Vagina (tissue), 2 donors: ENCODE data around the gene SYP. TPM values are rescaled to one million over a fixed set of nuclear protein-coding genes. Genes with fewer than 3 reads are reported as not detected.
"Not testable (repeated sequence)": the region's sequence is repeated elsewhere in the genome, so short reads cannot be mapped to it uniquely, and the experiment has no call there.

Experiments
- DNase-seq, 2 donors: peaks; one replicate each; pipeline ENCODE4 v3.0.0-alpha.2; 2017; ENCODE audit errors: extremely low spot score in 2 of 2
- H3K27ac ChIP-seq: fragments of 200-600 bp; sonication (generic); one replicate; pipeline ENCODE4 v1.5.1; 2019
- H3K27me3 ChIP-seq: fragments of 200-600 bp; sonication (generic); one replicate; pipeline ENCODE4 v1.5.1; 2019
- H3K36me3 ChIP-seq, 2 donors: fragments of 200-600 bp; sonication (generic); one replicate each; pipeline ENCODE4 v1.5.1; 2017 to 2019
- H3K4me1 ChIP-seq: fragments of 200-600 bp; sonication (generic); one replicate; pipeline ENCODE4 v1.5.1; 2019
- H3K4me3 ChIP-seq, 2 donors: fragments of 200-600 bp; sonication (generic); 1 replicate in 1 of 2; 2 replicates in 1 of 2; pipeline ENCODE4 v1.5.1; 2016 to 2019
- H3K9me3 ChIP-seq: fragments of 200-600 bp; sonication (generic); one replicate; pipeline ENCODE4 v1.5.1; 2019
- CTCF ChIP-seq, 3 experiments: fragments of 450-650 bp in 2 of 3; fragments of 200-600 bp in 1 of 3; sonication (generic) in 1 of 3; IDR thresholded peaks; one replicate each; pipeline ENCODE4 v1.5.1; 2017 to 2019; ENCODE audit warnings: antibody characterized with exemption in 3 of 3, mild to moderate bottlenecking in 2 of 3, moderate library complexity in 2 of 3
- POLR2A ChIP-seq, 2 donors: fragments of 450-650 bp; IDR thresholded peaks; one replicate each; pipeline ENCODE4 v1.6.1; 2017; ENCODE audit warnings: antibody characterized with exemption in 2 of 2, mild to moderate bottlenecking in 2 of 2, moderate library complexity in 2 of 2
- POLR2AphosphoS5 ChIP-seq, 2 donors: sonication (generic); formaldehyde crosslinking; IDR thresholded peaks; one replicate each; pipeline ENCODE4 v1.9.0; 2017; ENCODE audit warnings: antibody characterized with exemption in 2 of 2, mild to moderate bottlenecking in 2 of 2, low read depth in 1 of 2; ENCODE audit not compliant: insufficient read depth in 1 of 2
- intact Hi-C: fragments of 100-400 bp; cut with DNase I; formaldehyde crosslinking; loops from one replicate; pipeline ENCODE4 v1.15.1; 2023
- total RNA-seq: library from RNA; depleted of rRNA; stranded (reverse); fragments of >200 nt; gene quantifications from one replicate; pipeline ENCODE4 v1.2.3, GENCODE V29; 2016

Gene SYP
- total RNA-seq, 1 donor from 2014 or later, result 11.0 TPM

- H3K27me3 ChIP-seq, result no peaks in the 10 kb centered on the region
- intact Hi-C loops, result no loop called here
- no peak overlapping the region for H3K27ac ChIP-seq
- H3K36me3 ChIP-seq, result no peaks in the 10 kb centered on the region
- no peaks in the 10 kb centered on the region for H3K4me1 ChIP-seq
- no peaks in the 10 kb centered on the region for H3K9me3 ChIP-seq
- TF ChIP-seq POLR2AphosphoS5 (IDR thresholded peaks at IDR 0.05; ENCODE audit: insufficient read depth in 1 of 2, low read depth in 1 of 2), result no peak
- no peak for TF ChIP-seq CTCF (IDR thresholded peaks at IDR 0.05)
- TF ChIP-seq POLR2A (IDR thresholded peaks at IDR 0.05), result no peak
- no peak overlapping the region for H3K4me3 ChIP-seq
- DNase-seq, result no peak
These were observed 42.8 kb downstream of the SYP start for GRCh38 chrX:49157194-49157593.

- Histone ChIP-seq H3K27ac (peak overlapping the region; percentile 97), H3K27me3 (no peaks in the 10 kb centered on the region), H3K4me1 (no peaks in the 10 kb centered on the region), H3K9me3 (no peaks in the 10 kb centered on the region), H3K4me3 (peak overlapping the region; percentile 50 to 52), H3K36me3 (no peaks in the 10 kb centered on the region)
- no peak for DNase-seq
- TF ChIP-seq POLR2AphosphoS5 (IDR thresholded peaks at IDR 0.05; ENCODE audit: insufficient read depth in 1 of 2, low read depth in 1 of 2), result peak in 1 of 2 donors; percentile 90
- peak; percentile 40 to 81 (median 67) for TF ChIP-seq CTCF (IDR thresholded peaks at IDR 0.05)
- TF ChIP-seq POLR2A (IDR thresholded peaks at IDR 0.05), result peak in 1 of 2 donors; percentile 32
- intact Hi-C loops, result no loop called here
These were observed 43.8 kb downstream of the SYP start for GRCh38 chrX:49155900-49156837.

GRCh38 chrX:49155243-49155899, 44.6 kb downstream of the SYP start:
- H3K27ac ChIP-seq, result peak overlapping the region; percentile 97
- H3K4me1 ChIP-seq, result no peaks in the 10 kb centered on the region
- DNase-seq, result no peak
- no peaks in the 10 kb centered on the region for H3K36me3 ChIP-seq
- peak overlapping the region; percentile 50 to 52 for H3K4me3 ChIP-seq
- peak in 1 of 2 donors; percentile 7 for TF ChIP-seq POLR2AphosphoS5 (IDR thresholded peaks at IDR 0.05; ENCODE audit: insufficient read depth in 1 of 2, low read depth in 1 of 2)
- no peak for TF ChIP-seq CTCF (IDR thresholded peaks at IDR 0.05)
- no peaks in the 10 kb centered on the region for H3K27me3 ChIP-seq
- no peaks in the 10 kb centered on the region for H3K9me3 ChIP-seq
- intact Hi-C loops, result no loop called here

GRCh38 chrX:49153467-49153866, 46.5 kb downstream of the SYP start:
- intact Hi-C loops, result no loop called here
- H3K9me3 ChIP-seq, result no peaks in the 10 kb centered on the region
- H3K27ac ChIP-seq, result no peak overlapping the region
- no peak for TF ChIP-seq POLR2A (IDR thresholded peaks at IDR 0.05)
- no peak for TF ChIP-seq CTCF (IDR thresholded peaks at IDR 0.05)
- no peak for TF ChIP-seq POLR2AphosphoS5 (IDR thresholded peaks at IDR 0.05; ENCODE audit: insufficient read depth in 1 of 2, low read depth in 1 of 2)
- no peaks in the 10 kb centered on the region for H3K27me3 ChIP-seq
- no peaks in the 10 kb centered on the region for H3K36me3 ChIP-seq
- H3K4me3 ChIP-seq, result no peak overlapping the region
- DNase-seq, result no peak
- no peaks in the 10 kb centered on the region for H3K4me1 ChIP-seq

- DNase-seq, H3K27me3 ChIP-seq, H3K4me3 ChIP-seq, intact Hi-C loops, H3K9me3 ChIP-seq, H3K4me1 ChIP-seq, H3K27ac ChIP-seq, H3K36me3 ChIP-seq: not testable (repeated sequence)
These were observed 50.7 kb downstream of the SYP start for GRCh38 chrX:49149291-49149690.

- H3K27me3 ChIP-seq, H3K36me3 ChIP-seq, H3K9me3 ChIP-seq, H3K27ac ChIP-seq, H3K4me3 ChIP-seq, DNase-seq, intact Hi-C loops, H3K4me1 ChIP-seq: not testable (repeated sequence)
These were observed 51.4 kb downstream of the SYP start for GRCh38 chrX:49148390-49149100.
